HL-60 (cell line): Measurements from ENCODE around the gene IL31.

Source experiments
- CTCF ChIP-seq: IDR thresholded peaks from one replicate; pipeline ENCODE4 v1.5.1; 2011; ENCODE audit warnings: low read length, control low read depth, inconsistent platforms; ENCODE audit not compliant: insufficient read depth
- POLR2AphosphoS5 ChIP-seq: IDR thresholded peaks from 2 replicates; pipeline ENCODE4 v1.6.1; 2012; ENCODE audit warnings: low read depth

GRCh38 chr12:122141911-122142725, 31.9 kb downstream of the IL31 start:
- TF ChIP-seq CTCF = no peak
- no peak for TF ChIP-seq POLR2AphosphoS5
